HG03469 (cell line): ENCODE measurements around the gene HEATR9.
"Not testable (repeated sequence)": the region's sequence is repeated elsewhere in the genome, so short reads cannot be mapped to it uniquely, and the experiment has no call there.

ENCODE experiments used
- ATAC-seq: cut with Tn5 transposase; IDR thresholded peaks from one replicate; pipeline ENCODE4 v1.9.1; 2021; ENCODE audit warnings: mild to moderate bottlenecking, moderate library complexity, moderate number of reproducible peaks; ENCODE audit not compliant: unreplicated experiment

HEATR9 gene, protein sequence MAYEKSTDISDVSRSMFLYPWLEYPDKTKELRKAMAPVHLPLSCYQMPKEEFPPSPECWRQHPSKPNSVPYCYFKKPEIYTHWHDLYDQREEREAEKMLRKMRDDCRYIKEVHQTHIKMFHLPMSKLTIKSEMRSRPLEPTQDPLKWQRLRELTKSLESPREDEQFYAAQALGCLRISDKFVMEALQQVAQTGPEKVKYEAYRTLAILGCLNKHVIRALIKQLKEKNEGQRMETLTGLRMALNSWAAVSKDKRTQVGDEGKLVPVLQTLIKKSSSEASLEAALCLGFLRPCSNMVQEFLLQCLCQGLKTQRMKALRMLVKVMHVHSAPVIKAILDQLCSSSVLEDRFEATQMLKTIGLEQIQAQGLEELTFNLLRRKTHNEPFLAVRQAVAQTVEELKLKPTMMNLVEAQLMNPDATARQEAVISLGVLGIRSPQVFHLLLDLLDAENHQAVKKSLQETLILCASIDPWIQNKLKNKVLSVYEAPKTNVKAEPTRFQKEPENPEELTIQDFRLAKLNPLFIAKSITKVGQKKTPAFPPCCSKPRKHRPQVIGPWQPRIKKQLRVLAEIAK

DNA sequence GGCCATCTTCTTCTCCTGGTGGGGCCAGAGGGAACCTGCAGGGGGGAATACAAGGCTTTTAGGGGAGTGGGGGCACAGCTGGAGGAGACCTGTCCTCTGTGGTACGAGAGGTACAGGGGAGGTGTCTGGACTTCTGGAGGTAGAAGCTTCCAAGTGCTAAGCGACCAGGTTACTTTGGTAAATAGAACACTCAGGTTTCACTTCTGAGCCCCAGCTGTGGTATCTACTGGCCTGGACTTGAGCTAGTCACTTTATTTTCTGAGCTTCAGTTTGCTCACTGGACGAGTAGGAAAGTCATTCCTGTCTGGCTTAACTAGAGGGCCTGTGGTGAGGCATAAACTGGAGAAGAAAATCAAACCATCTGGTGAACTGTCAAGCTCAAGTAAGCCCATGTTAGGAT lies at the start of gene HEATR9:
Gene HEATR9, minus strand, starts transcription at position 155 of the 400 bp plus-strand sequence. Its CDS starts 149 bp downstream, at position 6.
- ATAC-seq: no peak

DNA sequence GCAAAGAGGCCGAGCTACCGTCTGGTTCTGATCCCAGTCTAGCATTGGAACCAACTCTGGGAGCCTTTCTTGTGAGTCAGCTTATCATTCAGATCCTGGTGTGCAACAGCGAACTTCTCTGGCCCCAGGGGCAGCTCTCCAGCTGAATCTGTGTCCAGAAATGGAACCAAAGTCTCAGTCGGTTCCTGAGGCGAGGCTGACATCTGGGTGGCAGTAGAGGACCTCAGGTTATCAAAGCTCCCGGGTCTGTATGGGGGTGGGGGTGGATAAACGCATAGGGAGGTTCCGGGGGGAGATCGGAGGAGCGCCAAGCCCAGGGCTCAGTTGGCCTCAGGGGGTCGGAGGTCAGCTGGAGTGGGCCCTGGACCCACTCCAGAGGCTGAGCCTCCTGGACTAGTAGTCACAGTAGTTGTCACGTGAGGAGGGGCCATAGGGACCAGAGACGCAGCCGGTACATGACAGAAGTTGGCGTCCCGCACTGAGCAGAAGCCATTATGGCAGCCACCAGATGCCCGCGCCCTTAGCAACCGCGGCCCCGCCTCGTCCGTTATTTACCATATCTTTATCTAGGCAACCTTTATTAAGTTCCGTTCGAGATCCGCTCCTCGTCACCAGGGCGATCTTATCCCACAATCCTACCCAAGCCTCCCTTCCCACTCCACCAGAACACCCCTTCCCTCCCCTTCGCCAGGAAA lies 49.0 kb upstream of the HEATR9 start:
- no peak for ATAC-seq

DNA sequence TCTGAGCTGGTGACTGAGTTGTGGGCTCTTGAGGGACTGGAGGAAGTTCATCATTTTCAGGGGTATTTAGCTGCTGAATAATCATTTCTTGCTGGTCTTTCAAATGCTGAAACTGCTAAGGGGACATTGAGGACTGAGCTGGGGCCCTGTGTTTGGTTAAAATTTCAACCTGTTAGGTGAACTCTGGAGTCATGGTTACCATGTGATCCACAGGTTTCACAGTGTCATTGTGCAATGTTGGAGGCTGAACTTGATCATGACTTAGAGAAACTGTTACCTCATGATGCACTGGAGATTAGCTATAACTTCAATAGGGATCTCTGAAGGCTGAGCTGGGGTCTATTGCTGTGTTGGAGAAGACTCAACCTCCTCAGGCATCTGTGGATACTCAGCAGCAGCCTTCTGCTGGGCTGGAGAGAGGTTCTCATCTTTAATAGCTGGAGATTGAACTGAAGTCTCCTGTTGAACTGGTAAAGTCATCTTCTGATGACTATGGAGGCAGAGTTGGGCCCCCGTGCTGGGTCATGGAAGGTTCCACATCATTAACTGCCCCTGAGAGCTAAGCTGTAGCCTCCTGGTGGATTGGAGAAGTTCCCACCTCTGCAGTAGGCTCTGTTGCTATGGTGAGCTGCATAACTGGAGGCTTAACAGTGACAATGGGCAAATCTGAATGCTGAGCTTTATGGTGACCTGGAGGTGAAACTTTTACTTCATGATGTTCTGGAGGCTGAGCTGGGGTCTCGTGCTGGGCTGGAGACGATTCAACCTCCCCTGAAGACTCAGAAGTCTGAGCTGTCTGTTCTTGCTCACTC lies 46.7 kb upstream of the HEATR9 start:
- ATAC-seq: no peak

DNA sequence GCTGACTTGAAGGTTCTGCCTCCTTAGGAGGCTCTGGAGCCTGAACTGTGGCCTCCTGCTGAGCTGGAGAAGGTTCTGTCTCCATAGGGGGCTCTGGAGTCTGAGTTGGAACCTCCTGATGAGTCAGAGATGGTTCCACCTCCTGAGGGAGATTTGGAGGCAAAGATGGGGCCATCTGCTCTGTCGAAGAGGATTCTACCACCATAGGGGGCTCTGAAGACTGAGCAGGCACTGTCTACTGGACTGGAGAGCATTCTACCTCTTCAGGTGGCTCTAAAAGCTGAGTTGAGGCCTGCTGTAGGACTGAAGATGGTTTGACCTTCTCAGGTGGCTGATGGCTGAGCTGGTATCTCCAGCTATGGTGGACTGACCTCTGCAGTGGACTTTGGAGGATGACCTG lies 45.7 kb upstream of the HEATR9 start:
- no peak for ATAC-seq

DNA sequence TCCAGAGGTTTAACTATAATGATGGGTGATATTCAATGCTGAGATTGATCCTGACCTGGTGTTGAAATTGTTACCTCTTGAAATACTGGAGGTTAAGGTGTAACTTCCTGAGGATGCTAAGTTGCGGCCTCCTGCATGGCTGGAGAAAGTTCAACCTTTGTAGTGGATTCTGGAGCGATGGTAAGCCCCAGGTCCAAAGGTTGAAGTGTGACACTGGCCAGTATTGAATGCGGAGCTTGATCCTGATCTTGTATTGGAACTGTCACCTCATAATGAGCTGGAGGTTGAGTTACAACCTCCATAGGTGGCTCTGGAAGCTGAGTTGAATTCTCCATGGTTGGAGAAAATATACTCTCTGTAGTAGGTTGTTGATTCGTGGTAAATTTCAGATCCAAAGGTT lies 44.9 kb upstream of the HEATR9 start:
- ATAC-seq: no peak

DNA sequence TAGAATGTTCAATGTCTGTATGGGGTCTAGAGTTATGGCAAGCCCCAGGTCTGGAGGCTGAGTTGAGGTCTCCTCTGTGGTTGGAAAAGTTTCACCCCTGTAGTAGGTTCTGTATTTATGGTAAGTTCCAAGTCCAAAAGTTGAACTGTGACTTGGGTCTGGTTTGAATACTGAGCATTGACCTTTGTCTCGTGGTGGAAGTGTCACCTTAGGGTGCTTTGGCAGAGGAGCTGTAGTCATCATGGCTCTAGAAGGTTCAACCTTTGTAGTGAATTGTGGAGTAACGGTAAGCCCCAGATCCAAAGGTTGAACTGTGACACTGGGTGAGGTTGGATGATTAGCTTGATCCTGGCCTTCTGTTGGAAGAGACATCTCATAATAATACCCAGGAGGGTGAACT lies 44.3 kb upstream of the HEATR9 start:
- ATAC-seq: no peak

DNA sequence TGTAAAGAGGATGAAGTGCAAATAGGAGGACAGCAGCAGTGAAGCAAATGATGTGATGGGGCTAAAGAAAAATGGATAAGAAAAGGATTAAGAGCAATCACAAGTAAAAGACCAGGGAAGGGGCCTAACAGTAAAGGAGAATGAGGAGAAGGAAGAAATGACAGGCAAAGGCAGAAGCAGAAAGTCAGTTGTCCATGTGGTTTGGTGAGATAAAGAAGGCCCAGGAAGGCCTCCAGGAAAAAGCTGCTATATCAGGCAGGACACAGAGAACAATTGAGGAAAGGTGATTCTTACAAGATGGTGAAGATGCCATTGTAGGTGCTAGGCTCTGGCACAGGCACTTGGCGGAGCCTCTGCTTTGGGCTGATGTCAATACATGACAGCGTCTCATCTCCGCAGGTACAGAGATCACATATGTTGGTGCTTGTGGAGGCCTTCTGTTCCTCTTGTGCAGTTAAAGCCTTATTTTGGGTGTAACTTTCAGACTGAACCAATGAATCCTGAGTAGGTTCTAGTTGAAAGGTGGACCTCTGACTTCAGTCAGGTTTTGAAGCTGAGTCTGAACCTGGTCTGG lies 43.7 kb upstream of the HEATR9 start:
- no peak for ATAC-seq

DNA sequence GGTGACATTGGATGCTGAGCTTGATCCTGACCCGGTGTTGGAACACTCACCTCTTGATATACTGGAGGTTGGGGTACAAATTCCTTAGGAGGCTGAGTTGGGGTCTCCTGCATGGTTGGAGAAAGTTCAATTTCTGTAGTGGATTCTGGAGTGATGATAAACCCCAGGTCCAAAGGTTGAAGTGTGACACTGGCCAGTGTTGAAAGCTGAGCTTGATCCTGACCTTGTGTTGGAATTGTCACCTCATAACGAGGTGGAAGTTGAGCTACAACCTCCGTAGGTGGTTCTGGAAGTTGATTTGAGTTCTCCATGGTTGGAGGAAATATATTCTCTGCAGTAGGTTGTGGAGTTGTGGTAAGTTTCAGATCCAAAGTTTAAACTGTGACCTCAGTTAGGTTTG lies 40.7 kb upstream of the HEATR9 start:
- no peak for ATAC-seq

DNA sequence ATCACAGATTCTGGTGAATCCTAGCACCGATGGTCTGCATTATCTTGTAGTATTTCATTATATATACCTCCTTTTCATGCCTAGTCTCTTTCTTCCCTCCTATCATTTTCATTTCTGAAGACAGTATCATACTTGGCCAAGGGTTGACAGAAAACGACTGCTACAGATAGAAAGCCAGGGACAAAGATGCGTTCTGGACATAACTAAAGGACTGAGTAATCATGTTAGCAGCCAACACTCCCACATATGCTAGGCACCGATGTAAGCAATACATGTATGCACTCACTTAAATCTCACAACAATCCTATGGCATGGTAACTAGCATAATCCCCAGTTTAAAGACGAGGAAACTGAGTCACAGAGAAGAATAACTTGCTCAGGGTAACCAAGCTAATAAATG lies 39.0 kb upstream of the HEATR9 start:
- no peak for ATAC-seq

DNA sequence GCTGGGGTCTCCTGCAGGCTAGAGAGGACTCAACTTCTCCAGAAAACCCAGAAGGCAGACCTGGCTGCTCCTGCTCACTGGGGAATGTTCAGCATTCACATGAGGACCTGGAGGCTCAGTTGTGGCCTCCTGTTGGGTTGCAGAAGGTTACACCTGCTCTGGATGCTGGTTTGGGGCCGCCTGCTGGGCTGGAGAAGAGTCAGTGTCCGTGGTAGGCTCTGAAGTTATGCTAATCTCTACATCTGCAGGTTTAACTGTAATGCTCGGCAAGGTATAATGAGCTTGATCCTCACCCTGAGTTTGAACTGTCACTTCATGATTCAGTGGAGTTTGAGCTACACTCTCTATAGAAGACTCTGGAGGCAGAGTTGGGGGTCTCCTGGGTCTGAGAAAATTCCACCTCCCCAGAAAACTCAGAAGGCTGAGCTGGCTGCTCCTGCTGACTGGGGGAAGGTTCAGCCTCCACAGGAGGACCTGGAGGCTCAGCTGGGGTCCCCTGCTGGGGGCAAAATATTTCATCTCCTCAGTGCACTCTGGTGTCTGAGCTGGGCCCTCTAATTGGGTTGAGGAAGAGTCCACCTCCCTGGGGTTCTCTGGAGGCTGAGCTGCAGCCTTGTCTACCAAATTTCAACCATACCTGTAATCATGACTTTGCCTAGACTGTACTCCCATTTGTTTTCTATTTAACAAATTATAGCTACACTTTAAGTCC lies 38.4 kb upstream of the HEATR9 start:
- ATAC-seq: no peak

DNA sequence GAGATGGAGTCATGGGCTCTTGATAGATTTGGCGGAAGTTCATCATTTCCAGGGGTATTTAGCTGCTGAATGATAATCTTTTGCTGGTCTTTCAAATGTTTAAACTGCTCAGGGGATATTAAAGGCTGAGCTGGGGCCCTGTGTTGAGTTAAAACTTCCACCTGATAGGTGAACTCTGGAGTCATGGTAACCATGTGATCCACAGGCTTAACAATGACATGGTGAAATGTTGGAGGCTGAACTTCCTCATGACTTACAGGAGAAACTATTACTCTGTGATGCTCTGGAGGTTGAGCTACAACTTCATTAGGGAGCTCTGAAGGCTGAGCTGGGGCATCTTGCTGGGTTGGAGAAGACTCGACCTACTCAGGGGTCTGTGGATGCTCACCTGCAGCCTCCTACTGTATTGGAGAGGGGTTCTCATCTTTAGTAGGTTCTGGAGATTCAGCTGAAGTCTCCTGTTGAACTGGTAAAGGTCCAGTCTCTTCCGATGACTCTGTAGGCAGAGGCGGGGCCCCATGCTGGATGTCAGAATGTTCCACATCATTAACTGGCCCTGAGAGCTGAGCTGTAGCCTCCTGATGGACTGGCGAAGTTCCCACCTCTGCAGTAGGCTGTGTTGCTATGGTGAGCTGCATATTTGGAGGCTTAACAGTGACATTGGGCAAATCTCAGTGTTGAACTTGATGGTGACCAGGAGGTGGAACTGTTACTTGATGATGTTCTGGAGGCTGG lies 37.7 kb upstream of the HEATR9 start:
- no peak for ATAC-seq

DNA sequence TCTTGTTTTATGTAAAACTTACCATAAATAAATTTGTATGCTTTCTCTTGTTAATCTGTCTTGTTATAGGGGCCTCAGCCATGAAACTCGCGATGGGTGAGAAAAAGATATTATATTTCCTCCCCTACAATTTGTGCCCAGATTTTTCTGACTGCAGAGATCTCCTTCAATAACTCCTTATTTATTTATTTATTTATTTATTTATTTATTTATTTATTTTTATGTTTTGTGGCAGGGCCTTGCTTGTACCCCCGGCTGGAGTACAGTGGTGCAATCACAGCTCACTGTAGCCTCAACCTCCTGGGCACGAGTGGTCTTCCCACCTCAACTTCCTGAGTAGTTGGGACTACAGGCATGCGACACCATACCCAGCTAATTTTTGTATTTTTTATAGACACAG lies 34.8 kb upstream of the HEATR9 start:
- ATAC-seq: no peak

DNA sequence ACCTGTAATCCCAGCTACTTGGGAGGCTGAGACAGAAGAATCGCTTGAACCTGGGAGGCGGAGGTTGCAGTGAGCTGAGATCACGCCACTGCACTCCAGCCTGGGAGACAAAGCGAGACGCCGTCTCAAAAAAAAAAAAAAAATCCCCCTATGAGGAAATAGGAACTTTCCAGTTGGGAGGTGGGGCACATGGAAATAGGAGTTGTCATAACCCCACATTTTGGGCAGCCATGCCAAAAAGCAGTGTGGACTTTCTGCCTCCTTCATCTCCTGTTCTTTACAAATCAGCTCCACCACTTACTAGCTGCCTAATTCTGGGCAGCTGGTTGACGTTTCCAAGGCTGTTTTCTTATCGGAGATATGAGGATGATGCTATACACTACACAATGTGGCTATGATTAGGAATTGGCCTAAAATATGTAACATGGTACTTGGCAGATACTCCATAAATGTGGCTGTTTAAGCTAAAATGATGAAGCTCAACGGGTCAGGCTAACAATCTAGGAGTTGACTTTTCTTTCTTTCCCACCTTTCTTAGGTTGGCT lies 33.0 kb upstream of the HEATR9 start:
- no peak for ATAC-seq

DNA sequence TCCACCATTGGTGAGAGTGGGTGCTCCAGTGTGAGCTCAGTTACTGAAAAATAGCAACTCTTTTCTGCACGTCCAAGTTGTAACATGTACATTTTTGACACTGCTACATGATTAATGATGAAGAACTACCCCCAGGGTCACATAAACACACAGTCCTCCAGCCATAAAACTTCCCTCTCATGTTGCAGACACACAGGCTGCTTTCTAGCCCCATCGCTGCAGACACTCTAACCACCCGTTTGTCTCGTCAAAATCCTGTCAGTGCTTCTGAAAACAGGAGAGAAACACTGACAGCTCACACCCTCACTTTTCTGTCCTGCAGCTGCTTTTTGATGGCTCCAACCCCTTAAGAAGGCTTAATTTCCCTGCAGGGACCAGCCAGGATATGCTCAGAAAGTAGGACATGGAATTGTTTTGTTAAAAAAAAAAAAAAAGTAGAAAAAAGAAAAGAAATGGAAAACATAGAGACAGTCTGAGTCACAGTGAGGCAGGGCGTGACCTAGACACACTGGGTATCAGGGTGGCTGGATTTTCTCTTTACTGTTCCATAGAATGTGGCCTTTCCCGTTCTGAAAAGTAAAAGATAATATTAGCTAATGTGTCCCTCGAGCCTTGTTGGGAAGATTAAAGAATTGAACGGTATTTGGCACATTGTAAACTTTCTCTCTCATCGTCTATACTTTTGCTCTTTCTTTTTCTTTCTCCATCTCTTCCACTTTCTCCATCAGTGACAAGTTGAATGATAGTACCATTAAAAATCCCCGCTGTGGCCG lies 32.2 kb upstream of the HEATR9 start:
- no peak for ATAC-seq

DNA sequence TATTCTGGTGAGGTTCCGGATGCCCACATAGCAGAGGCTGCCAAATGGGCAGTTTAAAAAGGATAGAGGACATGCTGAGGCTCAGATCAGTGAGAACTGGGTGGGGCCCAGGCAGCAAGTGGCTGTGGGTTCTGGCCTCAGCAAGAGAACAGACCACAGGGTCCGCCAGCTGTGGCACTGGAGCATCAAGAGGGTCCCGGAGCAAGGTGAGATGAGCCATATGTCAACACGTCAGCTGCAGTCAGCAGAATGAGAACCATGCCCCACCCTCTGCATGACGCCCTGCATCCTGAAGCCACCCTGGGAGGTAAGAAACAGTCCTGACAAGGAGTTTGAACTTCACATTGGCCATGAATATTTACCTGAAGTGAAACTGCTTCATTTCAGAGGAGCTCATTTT lies 31.6 kb upstream of the HEATR9 start:
- ATAC-seq: no peak

DNA sequence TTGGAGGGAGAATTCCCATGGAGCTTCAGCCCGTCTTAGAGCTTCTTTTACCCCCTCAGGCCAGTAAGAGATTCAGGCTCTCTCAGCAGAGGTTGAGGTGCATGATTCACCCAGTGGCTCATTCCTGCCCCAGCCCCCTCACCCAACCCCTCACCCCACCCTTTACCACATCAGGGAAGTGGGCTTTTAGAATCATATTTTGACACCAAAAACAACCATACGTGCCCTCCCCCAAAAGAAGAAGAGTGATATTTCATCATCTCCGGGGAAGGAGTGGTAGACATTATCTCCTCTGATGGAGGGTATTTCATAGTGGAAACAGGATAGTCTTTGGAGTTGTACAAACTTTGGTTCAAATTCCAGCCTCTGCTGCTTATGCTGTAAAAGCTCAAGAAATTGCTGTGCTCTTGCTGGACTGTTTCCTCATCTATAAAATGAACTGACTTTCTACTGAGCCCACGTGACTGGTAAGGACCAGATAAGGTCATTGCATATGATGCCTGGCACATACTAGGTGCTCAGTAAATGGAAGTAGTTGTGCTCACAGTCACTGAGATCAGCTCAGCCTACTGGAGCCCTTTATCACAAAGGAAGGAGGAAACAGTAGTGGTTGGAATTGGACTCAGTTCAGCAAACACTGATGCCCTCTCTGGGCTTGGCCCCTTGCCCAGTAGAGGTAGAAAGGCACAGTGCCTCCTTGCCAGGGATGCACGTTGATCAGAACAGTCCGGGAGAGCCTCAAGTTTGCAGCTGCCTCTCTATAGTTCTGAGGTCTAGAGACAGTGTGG lies 29.8 kb upstream of the HEATR9 start:
- no peak for ATAC-seq

DNA sequence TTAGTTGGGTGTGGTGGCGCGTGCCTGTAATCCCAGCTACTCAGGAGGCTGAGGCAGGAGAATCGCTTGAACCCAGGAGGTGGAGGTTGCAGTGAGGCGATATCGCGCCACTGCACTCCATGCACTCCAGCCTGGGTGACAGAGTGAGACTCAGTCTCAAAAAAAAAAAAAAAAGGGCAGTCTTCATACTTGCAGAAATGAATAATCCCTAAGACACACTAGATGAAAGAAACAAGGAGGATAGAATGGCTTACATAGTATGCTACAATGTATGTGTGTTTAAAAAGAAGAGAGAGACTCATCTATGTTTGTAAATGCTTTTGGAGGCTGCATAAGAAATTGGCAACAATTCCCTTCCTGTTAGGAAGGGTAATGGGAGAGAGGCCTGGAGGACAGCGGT lies 29.1 kb upstream of the HEATR9 start:
- not testable (repeated sequence) for ATAC-seq
